Effector memory CD4-positive, alpha-beta T cell (primary cell): ENCODE measurements around the gene ACD.
A peak's percentile ranks its signal among the peaks of the same experiment; 100 is the strongest.

Experiments used
- DNase-seq, 3 donors: peaks; one replicate each; pipeline ENCODE4 v3.0.0-alpha.2; 2020
- H3K27ac ChIP-seq: 2 replicates; pipeline ENCODE4 v1.7.0; 2013; ENCODE audit warnings: mild to moderate bottlenecking, low read length, moderate library complexity; ENCODE audit not compliant: insufficient read depth, poor library complexity, severe bottlenecking
- H3K27me3 ChIP-seq: replicated peaks from 2 replicates; pipeline ENCODE4 v1.7.0; 2013; ENCODE audit warnings: mild to moderate bottlenecking, low read length; ENCODE audit not compliant: insufficient read depth, control insufficient read depth, poor library complexity, severe bottlenecking
- H3K36me3 ChIP-seq: 2 replicates; pipeline ENCODE4 v1.7.0; 2013; ENCODE audit warnings: mild to moderate bottlenecking, low read length, moderate library complexity; ENCODE audit not compliant: control insufficient read depth, insufficient read depth
- H3K4me1 ChIP-seq: 2 replicates; pipeline ENCODE4 v1.7.0; 2013; ENCODE audit warnings: low read length, mild to moderate bottlenecking; ENCODE audit not compliant: control insufficient read depth, insufficient read depth, poor library complexity, severe bottlenecking
- H3K4me3 ChIP-seq: 2 replicates; pipeline ENCODE4 v1.7.0; 2013; ENCODE audit warnings: low read length, low read depth, mild to moderate bottlenecking; ENCODE audit not compliant: insufficient read depth, poor library complexity, severe bottlenecking
- H3K9me3 ChIP-seq: 2 replicates; pipeline ENCODE4 v1.7.0; 2013; ENCODE audit warnings: mild to moderate bottlenecking, low read length, moderate library complexity; ENCODE audit not compliant: control insufficient read depth

Gene ACD

DNA sequence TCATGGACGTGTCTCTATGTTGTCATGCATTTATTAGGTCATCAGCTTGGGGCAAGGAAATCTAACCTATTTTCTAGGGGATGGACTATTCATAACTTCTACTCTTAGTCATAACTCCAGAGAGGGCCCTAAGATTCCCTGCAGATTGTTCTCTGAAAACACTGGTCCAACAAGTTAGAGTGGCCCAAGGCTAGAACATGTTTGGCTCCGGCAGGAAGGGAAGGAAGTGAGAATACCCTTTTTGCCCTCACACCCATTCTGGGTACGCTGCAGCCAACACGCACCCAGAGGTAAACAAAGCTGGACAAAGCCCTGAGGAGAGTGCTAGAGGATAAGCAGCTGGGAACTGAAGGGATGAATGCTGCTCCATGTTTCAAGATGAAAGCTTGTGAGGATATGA lies 16.5 kb upstream of the ACD start:
- Histone ChIP-seq H3K27me3 (no peaks in the 10 kb centered on the region), H3K36me3 (no peaks in the 10 kb centered on the region), H3K27ac (no peak overlapping the region), H3K4me1 (no peaks in the 10 kb centered on the region), H3K4me3 (no peak overlapping the region), H3K9me3 (no peaks in the 10 kb centered on the region)
- DNase-seq, result no peak

- no peaks in the 10 kb centered on the region for H3K9me3 ChIP-seq
- H3K36me3 ChIP-seq, result no peaks in the 10 kb centered on the region
- H3K27me3 ChIP-seq, result no peaks in the 10 kb centered on the region
- H3K4me3 ChIP-seq, result no peak overlapping the region
- no peak for DNase-seq
- H3K4me1 ChIP-seq, result no peaks in the 10 kb centered on the region
- no peak overlapping the region for H3K27ac ChIP-seq
These were observed 15.9 kb upstream of the ACD start for GRCh38 chr16:67675999-67676398.

DNA sequence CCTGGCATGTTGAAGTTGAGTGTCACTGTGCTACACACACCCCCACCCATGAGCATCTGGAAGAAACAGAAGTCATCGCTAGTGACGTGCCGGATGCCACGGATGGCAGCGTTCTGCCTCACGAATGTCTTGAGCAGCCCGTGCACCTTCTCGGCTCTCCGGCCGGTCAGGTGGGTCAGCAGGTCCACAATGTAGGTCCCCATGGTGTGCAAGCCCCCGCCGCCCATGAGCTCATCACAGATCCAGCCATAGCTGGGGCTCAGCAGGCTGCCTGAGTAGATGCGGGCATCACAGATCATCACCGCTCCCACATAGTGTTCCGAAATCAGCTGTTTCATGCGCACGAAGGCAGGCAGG lies 15.5 kb upstream of the ACD start:
- no peak for DNase-seq
- H3K4me1 ChIP-seq, result no peaks in the 10 kb centered on the region
- H3K36me3 ChIP-seq, result no peaks in the 10 kb centered on the region
- no peaks in the 10 kb centered on the region for H3K9me3 ChIP-seq
- H3K27ac ChIP-seq, result no peak overlapping the region
- H3K4me3 ChIP-seq, result no peak overlapping the region
- H3K27me3 ChIP-seq, result no peaks in the 10 kb centered on the region

DNA sequence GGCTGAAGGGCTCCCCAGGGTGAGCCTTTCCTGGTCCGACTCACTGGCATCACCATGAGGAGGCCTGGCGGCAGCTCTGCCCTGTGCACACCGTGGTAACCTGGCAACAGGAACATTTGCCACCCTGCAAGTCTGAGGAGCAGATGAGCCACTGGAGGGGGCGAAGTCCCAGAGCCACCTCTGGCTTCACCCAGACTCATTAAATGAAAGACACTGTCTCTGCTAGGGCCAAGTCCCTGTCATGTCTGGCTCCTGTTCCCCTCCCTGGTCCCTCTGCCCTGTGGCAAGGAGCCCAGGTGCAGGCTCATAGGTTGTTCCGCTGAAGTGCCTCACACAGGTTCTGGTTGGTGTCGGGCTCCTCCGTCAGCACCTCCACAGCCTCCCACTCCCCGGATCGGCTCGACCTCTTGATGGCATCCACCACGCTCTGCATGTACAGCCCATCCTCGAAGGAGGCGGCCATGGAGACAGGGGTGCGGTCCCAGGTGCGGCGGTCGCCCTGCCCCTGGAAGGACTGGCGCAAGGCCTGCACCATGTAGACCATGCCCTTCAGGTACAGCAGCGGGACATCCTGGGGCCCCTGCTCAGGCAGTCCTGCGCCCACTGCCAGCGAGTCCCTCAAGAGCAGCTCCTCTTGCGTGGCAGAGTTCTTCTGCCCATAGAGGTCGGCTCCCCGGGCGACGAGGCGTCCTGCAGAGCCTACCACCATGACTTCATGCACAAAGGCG lies 15.0 kb upstream of the ACD start:
- Histone ChIP-seq H3K4me1 (no peaks in the 10 kb centered on the region), H3K4me3 (no peak overlapping the region), H3K9me3 (no peaks in the 10 kb centered on the region), H3K27ac (no peak overlapping the region), H3K27me3 (no peaks in the 10 kb centered on the region), H3K36me3 (no peaks in the 10 kb centered on the region)
- DNase-seq, result no peak

GRCh38 chr16:67673712-67674580 lies 13.9 kb upstream of the ACD start:
- H3K4me3 ChIP-seq, result no peak overlapping the region
- no peak for DNase-seq
- no peak overlapping the region for H3K27ac ChIP-seq

GRCh38 chr16:67672739-67673662 lies 12.9 kb upstream of the ACD start:
- no peak overlapping the region for H3K27ac ChIP-seq
- H3K4me1 ChIP-seq, result peaks cover 1% of the 10 kb centered on the region
- no peaks in the 10 kb centered on the region for H3K9me3 ChIP-seq
- peak in 1 of 3 donors; percentile 38 for DNase-seq
- no peaks in the 10 kb centered on the region for H3K36me3 ChIP-seq
- H3K4me3 ChIP-seq, result no peak overlapping the region
- H3K27me3 ChIP-seq, result no peaks in the 10 kb centered on the region

More at GRCh38 chr16:67673712-67674580, 13.9 kb upstream of the ACD start:
- Histone ChIP-seq H3K9me3 (no peaks in the 10 kb centered on the region), H3K4me1 (no peaks in the 10 kb centered on the region), H3K36me3 (no peaks in the 10 kb centered on the region), H3K27me3 (no peaks in the 10 kb centered on the region)

DNA sequence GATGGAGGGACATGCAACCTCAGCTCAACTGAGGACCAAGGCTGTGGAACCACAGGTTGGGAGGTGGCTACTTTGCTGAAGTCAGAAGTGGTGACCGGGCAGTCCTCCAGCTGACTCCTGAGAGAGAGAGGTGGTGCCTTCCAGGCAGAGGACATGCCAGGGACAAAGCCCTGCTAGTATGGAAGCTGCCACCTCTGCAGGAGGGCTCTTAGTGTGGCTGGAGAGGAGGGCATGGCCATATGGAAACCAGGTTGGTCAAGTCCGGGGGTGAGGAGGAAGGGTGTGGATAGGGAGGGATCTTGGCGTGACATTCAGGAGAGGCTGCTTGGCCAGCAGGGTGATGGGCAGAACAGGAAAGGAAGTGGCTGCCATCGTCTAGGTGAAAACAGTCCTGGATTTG lies 12.2 kb upstream of the ACD start:
- DNase-seq, result no peak
- Histone ChIP-seq H3K9me3 (no peaks in the 10 kb centered on the region), H3K4me3 (no peak overlapping the region), H3K27ac (no peak overlapping the region), H3K4me1 (peaks cover 8% of the 10 kb centered on the region), H3K27me3 (no peaks in the 10 kb centered on the region), H3K36me3 (no peaks in the 10 kb centered on the region)

- H3K4me3 ChIP-seq, result no peak overlapping the region
- H3K36me3 ChIP-seq, result no peaks in the 10 kb centered on the region
- H3K27ac ChIP-seq, result no peak overlapping the region
- H3K9me3 ChIP-seq, result no peaks in the 10 kb centered on the region
- no peaks in the 10 kb centered on the region for H3K27me3 ChIP-seq
- no peak for DNase-seq
- H3K4me1 ChIP-seq, result peaks cover 20% of the 10 kb centered on the region
These were observed 9.5 kb upstream of the ACD start for GRCh38 chr16:67669499-67670101.

- Histone ChIP-seq H3K4me1 (peaks cover 20% of the 10 kb centered on the region), H3K27ac (no peak overlapping the region)
These were observed 8.6 kb upstream of the ACD start for GRCh38 chr16:67668495-67669157.

More at GRCh38 chr16:67668495-67669157, 8.6 kb upstream of the ACD start:
- Histone ChIP-seq H3K27me3 (no peaks in the 10 kb centered on the region), H3K9me3 (no peaks in the 10 kb centered on the region), H3K4me3 (no peak overlapping the region), H3K36me3 (no peaks in the 10 kb centered on the region)
- no peak for DNase-seq
